ENCODE measurements around the gene CST9. TPM values are rescaled to one million over a fixed set of nuclear protein-coding genes. Genes with fewer than 3 reads are reported as not detected.

CST9 gene
- total and polyA plus RNA-seq, 2 of the 13 experiments (the other 11 are each of a cell fraction or from before 2014, with no cell fraction given), result 0.07 TPM; not detected in 1

GRCh38 chr20:23585808-23586734 lies 19.6 kb downstream of the CST9 start (continued):
- TF ChIP-seq ATF7 (IDR thresholded peaks at IDR 0.05), result no peak
- TF ChIP-seq ATF7 (CRISPR knock-in tag; IDR thresholded peaks at IDR 0.05), result no peak
- no peak for TF ChIP-seq ADNP (CRISPR knock-in tag; IDR thresholded peaks at IDR 0.05)
- peak; percentile 45 to 75 for TF ChIP-seq POLR2A (IDR thresholded peaks at IDR 0.05; ENCODE audit: insufficient read depth in 1 of 2, low read depth in 2 of 2, low read length in 2 of 2)
- TF ChIP-seq SYNCRIP (IDR thresholded peaks at IDR 0.05; ENCODE audit: insufficient read depth, low read depth, low read length), result no peak
- TF ChIP-seq ZFP36L1 (CRISPR knock-in tag; IDR thresholded peaks at IDR 0.05), result 0 out of 2 replicates have a peak, but pooled peaks have one; percentile 46
- peak; percentile 21; the same call in 1 of the 2 replicates for TF ChIP-seq ZNF713 (CRISPR knock-in tag; IDR thresholded peaks at IDR 0.05)
- no peak for TF ChIP-seq EEA1 (CRISPR knock-in tag; IDR thresholded peaks at IDR 0.05; ENCODE audit: borderline replicate concordance)
- peak; percentile 44; the same call in 1 of the 2 replicates for TF ChIP-seq THAP11 (CRISPR knock-in tag; IDR thresholded peaks at IDR 0.05)
- peak; percentile 76 for TF ChIP-seq ZNF292 (CRISPR knock-in tag; IDR thresholded peaks at IDR 0.05; ENCODE audit: borderline replicate concordance, low read depth)
- 0 out of 2 replicates have a peak, but pooled peaks have one; percentile 20 for TF ChIP-seq HHEX (CRISPR knock-in tag; IDR thresholded peaks at IDR 0.05)
- TF ChIP-seq CCAR2 (optimal IDR thresholded peaks at IDR 0.05; ENCODE audit: low read depth, low read length), result no peak
- peak; percentile 68; the same call in 1 of the 2 replicates for TF ChIP-seq POGK (CRISPR knock-in tag; conservative IDR thresholded peaks at IDR 0.05)
- TF ChIP-seq, protein P1, sequence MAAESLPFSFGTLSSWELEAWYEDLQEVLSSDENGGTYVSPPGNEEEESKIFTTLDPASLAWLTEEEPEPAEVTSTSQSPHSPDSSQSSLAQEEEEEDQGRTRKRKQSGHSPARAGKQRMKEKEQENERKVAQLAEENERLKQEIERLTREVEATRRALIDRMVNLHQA (CRISPR knock-in tag; IDR thresholded peaks at IDR 0.05), result no peak
- TF ChIP-seq ZNF224 (CRISPR knock-in tag; IDR thresholded peaks at IDR 0.05), result no peak
- no peak; the same call in 1 of the 2 replicates for TF ChIP-seq PAX8 (CRISPR knock-in tag; IDR thresholded peaks at IDR 0.05; ENCODE audit: borderline replicate concordance)
- TF ChIP-seq ZSCAN20 (CRISPR knock-in tag; IDR thresholded peaks at IDR 0.05; ENCODE audit: borderline replicate concordance), result 0 out of 2 replicates have a peak, but pooled peaks have one; percentile 80
- TF ChIP-seq POGZ (CRISPR knock-in tag; IDR thresholded peaks at IDR 0.05), result peak; percentile 3; the same call in 1 of the 2 replicates
- no peak; the same call in 1 of the 2 replicates for TF ChIP-seq IRF9 (CRISPR knock-in tag; IDR thresholded peaks at IDR 0.05; ENCODE audit: borderline replicate concordance)
- TF ChIP-seq RFXANK (CRISPR knock-in tag; IDR thresholded peaks at IDR 0.05), result no peak
- no peak for TF ChIP-seq ATF6 (CRISPR knock-in tag; conservative IDR thresholded peaks at IDR 0.05)
- TF ChIP-seq ZNF891 (CRISPR knock-in tag; IDR thresholded peaks at IDR 0.05), result no peak; the same call in 1 of the 2 replicates
- no peak for TF ChIP-seq CSRNP2 (CRISPR knock-in tag; conservative IDR thresholded peaks at IDR 0.05; ENCODE audit: low read depth)

Data from HepG2 (cell line).